Measurements from ENCODE around the gene C7.
"Not testable (repeated sequence)": the region's sequence is repeated elsewhere in the genome, so short reads cannot be mapped to it uniquely, and the experiment has no call there.

Gene C7

DNA sequence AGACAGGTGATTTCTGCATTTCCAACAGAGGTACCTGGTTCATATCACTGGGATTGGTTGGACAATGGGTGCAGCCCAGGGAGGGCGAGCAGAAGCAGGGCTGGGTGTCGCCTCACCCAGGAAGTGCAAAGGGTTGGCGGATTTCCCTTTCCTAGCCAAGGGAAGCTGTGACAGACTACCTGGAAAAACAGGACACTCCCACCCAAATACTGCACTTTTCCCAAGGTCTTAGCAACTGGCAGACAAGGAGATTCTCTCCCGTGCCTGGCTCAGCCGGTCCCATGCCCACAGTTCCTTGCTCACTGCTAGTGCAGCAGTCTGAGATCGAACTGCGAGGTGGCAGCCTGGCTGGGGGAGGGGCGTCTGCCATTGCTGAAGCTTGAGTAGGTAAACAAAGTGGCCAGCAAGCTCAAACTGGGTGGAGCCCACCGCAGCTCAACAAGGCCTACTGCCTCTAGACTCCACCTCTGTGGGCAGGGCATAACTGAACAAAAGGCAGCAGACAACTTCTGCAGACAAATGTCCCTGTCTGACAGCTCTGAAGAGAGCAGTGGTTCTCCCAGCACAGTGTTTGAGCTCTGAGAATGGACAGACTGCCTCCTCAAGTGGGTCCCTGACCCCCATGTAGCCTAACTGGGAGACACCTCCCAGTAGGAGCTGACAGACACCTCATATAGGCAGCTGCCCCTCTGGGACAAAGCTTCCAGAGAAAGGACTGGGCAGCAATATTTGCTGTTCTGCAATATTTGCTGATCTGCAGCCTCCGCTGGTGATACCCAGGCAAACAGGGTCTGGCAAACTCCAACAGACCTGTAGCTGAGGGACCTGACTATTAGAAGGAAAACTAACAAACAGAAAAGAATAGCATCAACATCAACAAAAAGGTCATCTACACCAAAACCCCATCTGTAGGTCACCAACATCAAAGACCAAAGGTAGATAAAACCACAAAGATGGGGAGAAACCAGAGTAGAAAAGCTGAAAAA is 13.6 kb upstream of the C7 start:
- H3K27ac ChIP-seq (replicated peaks), result not testable (repeated sequence)

DNA sequence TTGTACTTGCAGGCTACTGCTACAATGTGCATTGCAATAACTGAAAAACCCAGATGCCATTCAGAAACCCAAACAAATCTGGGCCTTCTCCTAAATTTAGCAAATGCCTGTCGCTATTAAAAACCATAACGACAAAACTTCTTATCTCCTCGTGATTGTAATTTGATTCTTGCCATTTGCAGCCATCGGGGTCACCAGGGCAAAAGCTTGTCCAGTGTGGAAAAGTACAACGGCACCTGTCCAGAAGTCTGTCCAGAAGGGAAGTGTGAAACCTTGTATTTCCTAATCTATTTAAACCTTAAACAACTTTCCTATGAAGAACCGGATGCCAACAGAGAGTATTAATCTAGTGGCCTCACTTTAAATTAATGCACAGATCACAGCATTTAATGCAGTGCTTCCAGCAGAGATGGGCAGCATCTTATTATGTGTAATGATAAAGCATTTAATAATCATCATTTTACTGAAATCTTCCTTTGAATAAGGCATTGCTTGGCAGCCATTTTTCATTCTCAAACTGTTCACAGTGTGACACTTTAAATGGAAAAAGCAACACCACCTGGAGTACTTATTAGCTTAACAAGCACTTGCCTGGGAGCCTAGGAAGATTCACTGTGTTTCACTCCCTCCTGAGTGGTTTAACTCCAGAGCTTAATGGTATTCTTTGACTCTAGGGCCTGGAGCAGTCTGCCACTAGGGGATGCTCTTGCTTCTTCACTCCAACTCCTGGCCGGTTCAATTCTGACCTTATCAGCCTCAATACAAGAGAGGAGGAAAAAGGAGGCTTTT is 4.9 kb upstream of the C7 start:
- peak in 1 of 2 experiments; percentile 56 for DNase-seq (ENCODE audit: low read depth in 1 of 2, low spot score in 1 of 2)
- TF ChIP-seq POLR2AphosphoS5 (IDR thresholded peaks at IDR 0.05; ENCODE audit: low read depth) (no peak), GABPA (IDR thresholded peaks at IDR 0.05; ENCODE audit: low read depth) (no peak)
- TF ChIP-seq, protein P1, sequence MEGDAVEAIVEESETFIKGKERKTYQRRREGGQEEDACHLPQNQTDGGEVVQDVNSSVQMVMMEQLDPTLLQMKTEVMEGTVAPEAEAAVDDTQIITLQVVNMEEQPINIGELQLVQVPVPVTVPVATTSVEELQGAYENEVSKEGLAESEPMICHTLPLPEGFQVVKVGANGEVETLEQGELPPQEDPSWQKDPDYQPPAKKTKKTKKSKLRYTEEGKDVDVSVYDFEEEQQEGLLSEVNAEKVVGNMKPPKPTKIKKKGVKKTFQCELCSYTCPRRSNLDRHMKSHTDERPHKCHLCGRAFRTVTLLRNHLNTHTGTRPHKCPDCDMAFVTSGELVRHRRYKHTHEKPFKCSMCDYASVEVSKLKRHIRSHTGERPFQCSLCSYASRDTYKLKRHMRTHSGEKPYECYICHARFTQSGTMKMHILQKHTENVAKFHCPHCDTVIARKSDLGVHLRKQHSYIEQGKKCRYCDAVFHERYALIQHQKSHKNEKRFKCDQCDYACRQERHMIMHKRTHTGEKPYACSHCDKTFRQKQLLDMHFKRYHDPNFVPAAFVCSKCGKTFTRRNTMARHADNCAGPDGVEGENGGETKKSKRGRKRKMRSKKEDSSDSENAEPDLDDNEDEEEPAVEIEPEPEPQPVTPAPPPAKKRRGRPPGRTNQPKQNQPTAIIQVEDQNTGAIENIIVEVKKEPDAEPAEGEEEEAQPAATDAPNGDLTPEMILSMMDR (IDR thresholded peaks at IDR 0.05; ENCODE audit: insufficient read depth, low read length), result peak; percentile 100
- Histone ChIP-seq H3K27me3 (ENCODE audit: insufficient read depth, poor library complexity, severe bottlenecking) (peaks cover 7% of the 10 kb centered on the region), H3K4me3 (replicated peaks; ENCODE audit: insufficient read depth, low read length) (no peak overlapping the region), H3K27ac (replicated peaks) (no peak overlapping the region)

More for the DNA sequence above, 13.6 kb upstream of the C7 start:
- DNase-seq (ENCODE audit: low read depth in 1 of 2, low spot score in 1 of 2); H3K27me3 ChIP-seq (ENCODE audit: insufficient read depth, poor library complexity, severe bottlenecking); H3K4me3 ChIP-seq (replicated peaks; ENCODE audit: insufficient read depth, low read length): not testable (repeated sequence)

DNA sequence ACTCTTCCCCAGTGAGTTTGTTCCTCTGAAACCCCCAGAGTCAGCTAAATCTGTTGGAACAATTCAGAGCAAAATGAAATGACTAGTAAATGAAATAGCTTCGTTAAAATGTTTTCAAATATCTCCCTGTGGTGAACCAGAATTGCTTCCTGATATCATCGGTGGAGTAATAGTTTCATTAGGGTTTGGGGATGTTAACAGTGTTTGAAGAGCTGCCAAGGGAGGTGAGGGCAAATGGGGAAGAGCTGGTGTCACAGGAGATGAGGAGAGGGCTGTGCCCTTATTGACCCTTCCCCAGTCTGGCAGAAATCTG is 4.3 kb upstream of the C7 start:
- Histone ChIP-seq H3K27ac (replicated peaks) (no peak overlapping the region), H3K27me3 (ENCODE audit: insufficient read depth, poor library complexity, severe bottlenecking) (peaks cover 7% of the 10 kb centered on the region), H3K4me3 (replicated peaks; ENCODE audit: insufficient read depth, low read length) (no peak overlapping the region)
- TF ChIP-seq SPI1 (IDR thresholded peaks at IDR 0.05; ENCODE audit: borderline replicate concordance, low read depth) (no peak), GABPA (IDR thresholded peaks at IDR 0.05; ENCODE audit: low read depth) (no peak), POLR2AphosphoS5 (IDR thresholded peaks at IDR 0.05; ENCODE audit: low read depth) (no peak)
- TF ChIP-seq, protein P2, sequence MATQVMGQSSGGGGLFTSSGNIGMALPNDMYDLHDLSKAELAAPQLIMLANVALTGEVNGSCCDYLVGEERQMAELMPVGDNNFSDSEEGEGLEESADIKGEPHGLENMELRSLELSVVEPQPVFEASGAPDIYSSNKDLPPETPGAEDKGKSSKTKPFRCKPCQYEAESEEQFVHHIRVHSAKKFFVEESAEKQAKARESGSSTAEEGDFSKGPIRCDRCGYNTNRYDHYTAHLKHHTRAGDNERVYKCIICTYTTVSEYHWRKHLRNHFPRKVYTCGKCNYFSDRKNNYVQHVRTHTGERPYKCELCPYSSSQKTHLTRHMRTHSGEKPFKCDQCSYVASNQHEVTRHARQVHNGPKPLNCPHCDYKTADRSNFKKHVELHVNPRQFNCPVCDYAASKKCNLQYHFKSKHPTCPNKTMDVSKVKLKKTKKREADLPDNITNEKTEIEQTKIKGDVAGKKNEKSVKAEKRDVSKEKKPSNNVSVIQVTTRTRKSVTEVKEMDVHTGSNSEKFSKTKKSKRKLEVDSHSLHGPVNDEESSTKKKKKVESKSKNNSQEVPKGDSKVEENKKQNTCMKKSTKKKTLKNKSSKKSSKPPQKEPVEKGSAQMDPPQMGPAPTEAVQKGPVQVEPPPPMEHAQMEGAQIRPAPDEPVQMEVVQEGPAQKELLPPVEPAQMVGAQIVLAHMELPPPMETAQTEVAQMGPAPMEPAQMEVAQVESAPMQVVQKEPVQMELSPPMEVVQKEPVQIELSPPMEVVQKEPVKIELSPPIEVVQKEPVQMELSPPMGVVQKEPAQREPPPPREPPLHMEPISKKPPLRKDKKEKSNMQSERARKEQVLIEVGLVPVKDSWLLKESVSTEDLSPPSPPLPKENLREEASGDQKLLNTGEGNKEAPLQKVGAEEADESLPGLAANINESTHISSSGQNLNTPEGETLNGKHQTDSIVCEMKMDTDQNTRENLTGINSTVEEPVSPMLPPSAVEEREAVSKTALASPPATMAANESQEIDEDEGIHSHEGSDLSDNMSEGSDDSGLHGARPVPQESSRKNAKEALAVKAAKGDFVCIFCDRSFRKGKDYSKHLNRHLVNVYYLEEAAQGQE (IDR thresholded peaks at IDR 0.05; ENCODE audit: insufficient replicate concordance, low read depth), result no peak
- TF ChIP-seq, protein P1 (IDR thresholded peaks at IDR 0.05; ENCODE audit: insufficient read depth, low read length), result no peak
- DNase-seq (ENCODE audit: low read depth in 1 of 2, low spot score in 1 of 2), result no peak

DNA sequence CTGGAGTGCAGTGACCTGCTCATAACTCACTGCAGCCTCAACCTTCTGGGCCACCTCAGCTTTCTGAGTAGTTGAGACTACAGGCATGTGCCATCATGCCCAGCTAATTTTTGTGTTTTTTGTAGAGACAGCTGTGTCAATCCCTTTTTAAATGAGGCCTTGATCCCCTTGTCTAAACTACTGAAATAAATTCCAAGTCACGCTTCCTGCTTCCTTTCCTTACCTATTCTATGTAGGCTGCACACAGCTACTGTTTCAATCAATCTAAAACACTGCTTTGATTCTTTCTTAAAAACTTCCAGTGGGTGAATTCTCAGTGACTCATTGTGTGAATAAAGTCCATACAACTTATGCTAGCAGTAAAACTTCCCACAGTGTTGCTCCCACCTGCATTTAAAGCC is 2.9 kb upstream of the C7 start:
- DNase-seq (ENCODE audit: low read depth in 1 of 2, low spot score in 1 of 2), result no peak
- TF ChIP-seq, protein P2 (IDR thresholded peaks at IDR 0.05; ENCODE audit: insufficient replicate concordance, low read depth), result no peak
- TF ChIP-seq GABPA (IDR thresholded peaks at IDR 0.05; ENCODE audit: low read depth) (no peak), SPI1 (IDR thresholded peaks at IDR 0.05; ENCODE audit: borderline replicate concordance, low read depth) (no peak), POLR2AphosphoS5 (IDR thresholded peaks at IDR 0.05; ENCODE audit: low read depth) (no peak)
- TF ChIP-seq, protein P1 (IDR thresholded peaks at IDR 0.05; ENCODE audit: insufficient read depth, low read length), result no peak
- H3K4me3 ChIP-seq (replicated peaks; ENCODE audit: insufficient read depth, low read length), result no peak overlapping the region
- peaks cover 7% of the 10 kb centered on the region for H3K27me3 ChIP-seq (ENCODE audit: insufficient read depth, poor library complexity, severe bottlenecking)
- no peak overlapping the region for H3K27ac ChIP-seq (replicated peaks)
